Sigmoid colon (tissue), 4 donors: ENCODE results near the gene LHFPL4.

Experiments used
- EP300 ChIP-seq, 4 donors: sonication (generic); formaldehyde crosslinking; IDR thresholded peaks; one replicate each; pipeline ENCODE4 v1.6.1; 2017; ENCODE audit warnings: antibody characterized with exemption in 4 of 4
- POLR2AphosphoS5 ChIP-seq, 4 donors: sonication (generic); formaldehyde crosslinking; IDR thresholded peaks; one replicate each; pipeline ENCODE4 v1.6.1; 2017; ENCODE audit warnings: antibody characterized with exemption in 4 of 4
- TF ChIP-seq, protein P1 (sequence below), 4 experiments: fragments of 450-650 bp in 3 of 4; fragments of 200-600 bp in 1 of 4; IDR thresholded peaks; one replicate each; pipeline ENCODE4 v1.5.1; 2016 to 2019; ENCODE audit warnings: antibody characterized with exemption in 4 of 4, mild to moderate bottlenecking in 3 of 4, moderate library complexity in 2 of 4

DNA sequence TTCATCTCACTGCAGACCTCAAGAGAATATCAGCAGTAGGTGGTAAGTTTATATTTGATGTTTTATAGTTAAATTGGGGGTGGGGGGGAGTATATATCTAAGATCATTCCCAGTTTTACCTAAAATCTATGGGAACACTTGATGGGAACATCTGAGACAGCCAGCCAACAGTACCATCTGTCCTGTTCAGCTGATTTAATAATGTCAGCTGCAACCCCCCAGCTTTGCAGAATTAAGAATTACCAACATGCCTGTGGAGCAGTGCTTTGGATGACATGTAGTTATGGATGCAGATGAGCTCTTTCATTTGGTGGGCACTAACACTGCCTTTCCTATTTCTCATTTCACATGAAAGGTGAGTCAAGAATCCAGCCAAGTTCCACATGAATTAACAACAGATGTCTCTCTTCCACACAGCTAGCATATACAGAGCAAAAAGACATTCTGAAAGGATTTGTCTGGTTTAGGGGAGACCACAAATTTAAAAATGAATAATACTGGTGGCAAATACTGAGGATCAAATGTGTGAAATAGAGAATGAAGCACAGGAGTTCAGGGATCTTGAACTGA is 80.0 kb downstream of the LHFPL4 start:
- no peak for TF ChIP-seq EP300 (IDR thresholded peaks at IDR 0.05)
- TF ChIP-seq, protein P1, sequence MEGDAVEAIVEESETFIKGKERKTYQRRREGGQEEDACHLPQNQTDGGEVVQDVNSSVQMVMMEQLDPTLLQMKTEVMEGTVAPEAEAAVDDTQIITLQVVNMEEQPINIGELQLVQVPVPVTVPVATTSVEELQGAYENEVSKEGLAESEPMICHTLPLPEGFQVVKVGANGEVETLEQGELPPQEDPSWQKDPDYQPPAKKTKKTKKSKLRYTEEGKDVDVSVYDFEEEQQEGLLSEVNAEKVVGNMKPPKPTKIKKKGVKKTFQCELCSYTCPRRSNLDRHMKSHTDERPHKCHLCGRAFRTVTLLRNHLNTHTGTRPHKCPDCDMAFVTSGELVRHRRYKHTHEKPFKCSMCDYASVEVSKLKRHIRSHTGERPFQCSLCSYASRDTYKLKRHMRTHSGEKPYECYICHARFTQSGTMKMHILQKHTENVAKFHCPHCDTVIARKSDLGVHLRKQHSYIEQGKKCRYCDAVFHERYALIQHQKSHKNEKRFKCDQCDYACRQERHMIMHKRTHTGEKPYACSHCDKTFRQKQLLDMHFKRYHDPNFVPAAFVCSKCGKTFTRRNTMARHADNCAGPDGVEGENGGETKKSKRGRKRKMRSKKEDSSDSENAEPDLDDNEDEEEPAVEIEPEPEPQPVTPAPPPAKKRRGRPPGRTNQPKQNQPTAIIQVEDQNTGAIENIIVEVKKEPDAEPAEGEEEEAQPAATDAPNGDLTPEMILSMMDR (IDR thresholded peaks at IDR 0.05) = no peak
- no peak for TF ChIP-seq POLR2AphosphoS5 (IDR thresholded peaks at IDR 0.05)
